PC-3 (cell line): ENCODE results near the gene CYB5B.

Experiments
- EZH2 ChIP-seq: fragments of 300-600 bp; sonication (generic); IDR thresholded peaks from one replicate; pipeline ENCODE4 v1.6.1; 2017; ENCODE audit warnings: antibody characterized with exemption, mild to moderate bottlenecking, low read length; ENCODE audit not compliant: unreplicated experiment
- EZH2phosphoT487 ChIP-seq: fragments of 300-600 bp; sonication (generic); IDR thresholded peaks from 2 replicates; pipeline ENCODE4 v1.6.1; 2018; ENCODE audit warnings: mild to moderate bottlenecking, antibody characterized with exemption, low read length, borderline replicate concordance
- TF ChIP-seq, protein P1 (sequence below): fragments of 300-600 bp; sonication (generic); conservative IDR thresholded peaks from 2 replicates; pipeline ENCODE4 v1.5.1; 2017; ENCODE audit warnings: antibody characterized with exemption, low read depth, mild to moderate bottlenecking, low read length

DNA sequence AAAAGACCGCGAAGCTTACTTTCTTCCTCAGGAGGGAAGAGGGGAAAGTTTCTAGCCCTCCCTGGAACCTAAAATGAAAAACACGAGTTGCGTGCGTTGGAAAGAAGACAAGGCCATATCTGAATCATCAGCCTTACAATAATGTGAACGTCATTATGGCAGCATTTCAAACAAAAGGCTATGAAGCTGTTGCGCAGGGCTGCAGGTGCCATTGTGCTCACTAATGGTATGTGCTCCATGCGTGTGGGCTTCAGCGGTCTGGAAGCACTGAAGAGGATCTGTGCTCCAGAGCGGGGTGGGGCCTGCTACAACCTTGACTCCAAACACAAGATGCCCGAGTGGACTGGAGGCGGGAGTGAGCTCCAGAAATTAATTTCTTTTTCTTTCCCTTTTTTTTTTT is 12.1 kb upstream of the CYB5B start:
- no peak for TF ChIP-seq EZH2
- TF ChIP-seq, protein P1, sequence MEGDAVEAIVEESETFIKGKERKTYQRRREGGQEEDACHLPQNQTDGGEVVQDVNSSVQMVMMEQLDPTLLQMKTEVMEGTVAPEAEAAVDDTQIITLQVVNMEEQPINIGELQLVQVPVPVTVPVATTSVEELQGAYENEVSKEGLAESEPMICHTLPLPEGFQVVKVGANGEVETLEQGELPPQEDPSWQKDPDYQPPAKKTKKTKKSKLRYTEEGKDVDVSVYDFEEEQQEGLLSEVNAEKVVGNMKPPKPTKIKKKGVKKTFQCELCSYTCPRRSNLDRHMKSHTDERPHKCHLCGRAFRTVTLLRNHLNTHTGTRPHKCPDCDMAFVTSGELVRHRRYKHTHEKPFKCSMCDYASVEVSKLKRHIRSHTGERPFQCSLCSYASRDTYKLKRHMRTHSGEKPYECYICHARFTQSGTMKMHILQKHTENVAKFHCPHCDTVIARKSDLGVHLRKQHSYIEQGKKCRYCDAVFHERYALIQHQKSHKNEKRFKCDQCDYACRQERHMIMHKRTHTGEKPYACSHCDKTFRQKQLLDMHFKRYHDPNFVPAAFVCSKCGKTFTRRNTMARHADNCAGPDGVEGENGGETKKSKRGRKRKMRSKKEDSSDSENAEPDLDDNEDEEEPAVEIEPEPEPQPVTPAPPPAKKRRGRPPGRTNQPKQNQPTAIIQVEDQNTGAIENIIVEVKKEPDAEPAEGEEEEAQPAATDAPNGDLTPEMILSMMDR: no peak
- TF ChIP-seq EZH2phosphoT487: no peak
